Peyer's patch (tissue), 4 donors: Measurements from ENCODE around the gene GFRA3.

Source experiments
- POLR2A ChIP-seq, 2 donors: fragments of 450-650 bp; IDR thresholded peaks; one replicate each; pipeline ENCODE4 v1.5.1; 2017; ENCODE audit warnings: antibody characterized with exemption in 2 of 2, mild to moderate bottlenecking in 2 of 2, moderate library complexity in 2 of 2
- TF ChIP-seq, protein P1 (sequence below), 6 experiments: fragments of 450-650 bp in 4 of 6; fragments of 200-600 bp in 2 of 6; sonication (generic) in 1 of 6; IDR thresholded peaks; one replicate each; pipeline ENCODE4 v1.5.1; 2017 to 2019; ENCODE audit warnings: antibody characterized with exemption in 6 of 6, mild to moderate bottlenecking in 3 of 6, moderate library complexity in 1 of 6

DNA sequence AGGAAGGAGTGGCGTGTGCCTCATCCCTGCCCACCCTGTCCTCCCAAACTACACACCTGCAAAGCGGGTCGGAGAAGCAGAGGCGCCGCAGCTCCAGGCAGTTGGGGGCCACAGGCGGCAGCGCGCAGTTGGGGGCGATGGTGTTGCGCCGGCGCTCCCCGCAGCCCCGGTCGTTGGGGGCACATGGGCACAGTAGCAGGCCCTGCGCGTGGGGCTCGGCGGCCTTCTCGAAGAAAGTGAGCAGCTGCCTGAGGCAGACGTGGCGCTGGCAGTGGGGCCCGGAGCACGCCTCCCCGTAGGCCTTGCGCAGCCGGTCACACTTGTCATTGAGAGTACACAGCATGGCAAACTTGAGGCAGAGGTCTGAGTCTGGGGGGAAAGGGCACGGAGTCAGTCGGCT is 16.8 kb downstream of the GFRA3 start:
- TF ChIP-seq, protein P1, sequence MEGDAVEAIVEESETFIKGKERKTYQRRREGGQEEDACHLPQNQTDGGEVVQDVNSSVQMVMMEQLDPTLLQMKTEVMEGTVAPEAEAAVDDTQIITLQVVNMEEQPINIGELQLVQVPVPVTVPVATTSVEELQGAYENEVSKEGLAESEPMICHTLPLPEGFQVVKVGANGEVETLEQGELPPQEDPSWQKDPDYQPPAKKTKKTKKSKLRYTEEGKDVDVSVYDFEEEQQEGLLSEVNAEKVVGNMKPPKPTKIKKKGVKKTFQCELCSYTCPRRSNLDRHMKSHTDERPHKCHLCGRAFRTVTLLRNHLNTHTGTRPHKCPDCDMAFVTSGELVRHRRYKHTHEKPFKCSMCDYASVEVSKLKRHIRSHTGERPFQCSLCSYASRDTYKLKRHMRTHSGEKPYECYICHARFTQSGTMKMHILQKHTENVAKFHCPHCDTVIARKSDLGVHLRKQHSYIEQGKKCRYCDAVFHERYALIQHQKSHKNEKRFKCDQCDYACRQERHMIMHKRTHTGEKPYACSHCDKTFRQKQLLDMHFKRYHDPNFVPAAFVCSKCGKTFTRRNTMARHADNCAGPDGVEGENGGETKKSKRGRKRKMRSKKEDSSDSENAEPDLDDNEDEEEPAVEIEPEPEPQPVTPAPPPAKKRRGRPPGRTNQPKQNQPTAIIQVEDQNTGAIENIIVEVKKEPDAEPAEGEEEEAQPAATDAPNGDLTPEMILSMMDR (IDR thresholded peaks at IDR 0.05): no peak
- TF ChIP-seq POLR2A (IDR thresholded peaks at IDR 0.05): no peak
